Thyroid gland (tissue), 4 donors: Measurements from ENCODE around the gene KYNU.

Source experiments
- CTCF ChIP-seq, 6 experiments: fragments of 200-600 bp in 3 of 6; fragments of 450-650 bp in 3 of 6; sonication (generic) in 3 of 6; IDR thresholded peaks; one replicate each; pipeline ENCODE4 v1.5.1; 2016 to 2019; ENCODE audit warnings: antibody characterized with exemption in 6 of 6, mild to moderate bottlenecking in 2 of 6, inconsistent platforms in 1 of 6, moderate library complexity in 1 of 6
- POLR2A ChIP-seq, 2 donors: fragments of 450-650 bp; IDR thresholded peaks; one replicate each; pipeline ENCODE4 v1.6.1; 2017; ENCODE audit warnings: antibody characterized with exemption in 2 of 2, mild to moderate bottlenecking in 2 of 2, moderate library complexity in 1 of 2

- TF ChIP-seq POLR2A (IDR thresholded peaks at IDR 0.05) = no peak
- no peak for TF ChIP-seq CTCF (IDR thresholded peaks at IDR 0.05)
Measured at GRCh38 chr2:142873831-142874287, 3.6 kb upstream of the KYNU start.
